GM12873 (cell line): ENCODE results near the gene CCDC178.

Source experiments
- TF ChIP-seq, protein P1 (sequence below): IDR thresholded peaks from 2 replicates; pipeline ENCODE4 v1.5.1; 2012; ENCODE audit warnings: low read depth, mild to moderate bottlenecking, moderate library complexity, low read length, control low read depth; ENCODE audit not compliant: insufficient read depth; ENCODE audit errors: missing control alignments

Gene CCDC178

DNA sequence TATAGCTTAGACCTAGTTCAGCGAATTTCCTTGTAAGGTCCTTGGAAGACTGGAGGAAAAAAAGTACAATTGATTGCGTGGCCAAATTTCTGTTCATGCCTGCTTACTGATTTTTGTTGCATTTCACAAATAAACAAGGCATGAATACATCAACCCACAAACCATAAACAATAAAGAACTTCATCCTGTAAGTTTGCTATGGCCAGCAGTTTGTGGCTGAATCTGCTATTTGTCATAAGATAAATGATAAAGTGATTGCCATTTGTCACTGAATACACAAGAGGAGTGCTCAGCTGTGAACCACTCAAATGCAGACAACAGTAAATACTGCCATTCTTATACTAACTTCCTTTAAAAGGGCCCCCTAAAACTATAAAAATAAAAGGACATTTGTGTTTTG is 259.5 kb downstream of the CCDC178 start:
- TF ChIP-seq, protein P1, sequence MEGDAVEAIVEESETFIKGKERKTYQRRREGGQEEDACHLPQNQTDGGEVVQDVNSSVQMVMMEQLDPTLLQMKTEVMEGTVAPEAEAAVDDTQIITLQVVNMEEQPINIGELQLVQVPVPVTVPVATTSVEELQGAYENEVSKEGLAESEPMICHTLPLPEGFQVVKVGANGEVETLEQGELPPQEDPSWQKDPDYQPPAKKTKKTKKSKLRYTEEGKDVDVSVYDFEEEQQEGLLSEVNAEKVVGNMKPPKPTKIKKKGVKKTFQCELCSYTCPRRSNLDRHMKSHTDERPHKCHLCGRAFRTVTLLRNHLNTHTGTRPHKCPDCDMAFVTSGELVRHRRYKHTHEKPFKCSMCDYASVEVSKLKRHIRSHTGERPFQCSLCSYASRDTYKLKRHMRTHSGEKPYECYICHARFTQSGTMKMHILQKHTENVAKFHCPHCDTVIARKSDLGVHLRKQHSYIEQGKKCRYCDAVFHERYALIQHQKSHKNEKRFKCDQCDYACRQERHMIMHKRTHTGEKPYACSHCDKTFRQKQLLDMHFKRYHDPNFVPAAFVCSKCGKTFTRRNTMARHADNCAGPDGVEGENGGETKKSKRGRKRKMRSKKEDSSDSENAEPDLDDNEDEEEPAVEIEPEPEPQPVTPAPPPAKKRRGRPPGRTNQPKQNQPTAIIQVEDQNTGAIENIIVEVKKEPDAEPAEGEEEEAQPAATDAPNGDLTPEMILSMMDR: no peak

DNA sequence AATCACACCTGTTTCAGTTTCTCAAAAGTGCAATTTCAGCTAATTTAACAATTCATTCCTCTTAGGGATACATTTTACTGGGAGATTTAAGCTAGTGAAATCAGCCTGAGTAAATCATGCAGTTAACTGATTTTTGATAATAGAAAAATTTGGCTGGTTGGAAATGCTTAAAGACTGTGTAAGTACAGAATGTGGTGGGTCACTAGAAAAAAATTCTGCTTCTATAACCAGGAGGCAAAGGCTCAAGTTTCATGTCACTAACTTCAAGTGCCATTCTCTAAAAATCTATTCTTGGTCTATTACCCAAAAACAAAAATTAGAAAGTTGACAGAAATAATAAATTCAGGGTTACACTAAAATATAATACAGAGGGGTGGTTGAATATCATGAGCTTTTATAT is 271.3 kb downstream of the CCDC178 start:
- TF ChIP-seq, protein P1: no peak

DNA sequence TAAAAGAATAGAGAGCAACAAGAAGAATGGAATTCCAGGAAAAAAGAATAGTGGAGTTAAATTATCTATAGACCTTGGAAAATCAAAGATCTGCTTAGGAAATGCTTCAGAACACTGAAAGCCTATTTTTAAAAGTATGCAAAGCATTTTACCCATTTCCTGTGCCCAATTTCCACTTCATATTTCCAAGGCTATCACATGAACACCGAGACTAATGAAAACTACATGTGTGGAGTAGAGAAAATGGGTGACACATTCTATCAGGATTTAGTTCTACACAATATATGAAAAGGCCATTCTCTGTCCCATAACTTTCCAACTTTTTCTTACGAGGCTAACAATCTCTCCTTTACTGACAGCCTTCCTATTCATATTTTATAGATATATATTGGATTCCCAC is 279.4 kb downstream of the CCDC178 start:
- TF ChIP-seq, protein P1: no peak

DNA sequence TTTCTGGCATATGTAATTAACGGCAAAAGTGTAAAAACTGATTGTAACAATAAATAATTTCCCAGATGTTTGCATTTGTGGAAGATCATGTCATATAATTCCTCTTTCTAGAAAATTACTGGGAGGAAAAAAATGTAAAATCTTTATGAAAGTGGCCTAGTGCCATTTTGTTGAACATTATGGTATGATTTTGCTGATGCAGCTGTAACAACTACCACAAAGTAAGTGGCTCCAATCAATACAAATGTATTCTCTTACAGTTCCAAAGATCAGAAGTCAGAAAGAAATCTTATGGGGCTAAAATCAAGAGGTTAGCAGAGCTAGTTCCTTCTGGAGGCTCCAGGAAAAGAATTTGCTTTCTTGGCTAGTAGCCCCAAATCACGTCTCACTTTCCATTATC is 281.4 kb downstream of the CCDC178 start:
- TF ChIP-seq, protein P1: no peak

DNA sequence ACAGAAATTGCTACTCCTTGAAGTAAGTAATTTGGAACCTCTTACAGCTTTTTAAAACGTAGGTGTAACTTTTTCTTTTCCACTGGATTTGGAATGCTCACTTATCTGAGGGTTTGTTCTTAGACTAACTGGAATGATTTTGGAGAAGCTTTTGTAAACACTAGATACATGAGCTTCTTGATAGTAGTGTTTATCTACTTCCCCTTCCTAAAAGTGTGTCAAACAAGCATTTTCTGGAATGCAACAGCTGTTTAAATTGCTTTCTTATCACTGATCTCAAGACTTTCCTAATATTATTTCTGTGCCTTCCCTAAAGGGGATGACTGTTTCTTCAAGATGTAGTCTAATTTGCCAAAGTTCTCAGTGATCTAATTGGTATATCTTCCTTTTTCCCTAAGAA is 282.6 kb downstream of the CCDC178 start:
- TF ChIP-seq, protein P1: no peak

DNA sequence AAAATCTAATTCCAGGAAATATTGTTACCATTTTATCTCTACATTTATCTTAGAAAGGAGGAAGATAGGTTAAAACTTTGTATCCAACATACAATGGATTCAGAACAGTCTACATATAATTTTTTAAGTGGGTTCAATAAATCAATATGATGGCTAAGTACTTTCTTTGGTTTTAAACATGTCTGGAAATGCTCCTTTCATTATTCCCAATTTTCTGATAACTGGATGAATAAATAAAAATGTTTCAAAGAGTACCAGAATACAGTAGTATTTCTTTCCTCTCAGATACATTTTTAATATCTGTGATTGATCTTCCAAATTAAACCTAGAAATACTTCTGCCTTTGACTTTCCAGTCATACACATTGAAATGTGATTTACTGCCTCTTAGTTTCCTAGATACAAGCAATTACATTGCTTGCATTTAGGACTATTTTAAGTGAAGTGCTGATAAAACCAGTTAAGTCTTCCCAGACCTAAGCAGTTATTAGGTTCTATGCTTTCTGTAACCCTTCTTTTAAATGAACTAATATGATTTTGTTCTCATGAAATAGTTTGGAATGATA is 283.5 kb downstream of the CCDC178 start:
- TF ChIP-seq, protein P1: no peak

DNA sequence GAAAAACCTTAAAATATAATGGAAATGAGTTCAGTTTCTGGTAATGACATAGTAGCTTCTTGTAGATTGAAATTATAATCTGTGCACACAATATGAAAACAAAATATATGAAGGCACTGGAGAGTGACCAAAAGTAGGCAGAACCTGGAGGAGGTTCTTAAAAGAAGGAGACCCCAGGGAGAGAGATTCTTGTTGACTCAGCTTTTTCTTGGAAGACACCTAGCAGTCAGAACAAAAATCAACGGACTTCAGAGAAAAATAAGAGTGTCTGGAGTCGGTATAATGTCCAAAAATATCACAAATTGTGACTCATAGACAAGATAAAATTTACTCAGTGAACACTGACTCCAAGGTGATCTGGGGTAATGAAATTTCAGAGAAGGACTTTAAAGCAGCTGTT is 286.5 kb downstream of the CCDC178 start:
- TF ChIP-seq, protein P1: no peak
